HEK293 (cell line): ENCODE measurements around the gene HOXB4.

ENCODE experiments used
- CTCF ChIA-PET: fragments of 350-600 bp; formaldehyde crosslinking; extraction: SDS; loops from one replicate; lab custom pipeline; 2021; ENCODE audit warnings: antibody characterized with exemption; lab: Yijun Ruan, JAX
- POLR2A ChIA-PET: fragments of 300-600 bp; formaldehyde crosslinking; extraction: SDS; loops from one replicate; lab custom pipeline; 2020; ENCODE audit warnings: antibody characterized with exemption, inconsistent platforms; lab: Yijun Ruan, JAX
- H3K27ac ChIP-seq: fragments of 200-500 bp; sonication (Bioruptor generic); 2 replicates; pipeline ENCODE4 v1.5.1; 2014; ENCODE audit warnings: low read depth, low read length, control low read depth, inconsistent platforms; ENCODE audit errors: extremely low read depth
- H3K36me3 ChIP-seq, 2 experiments: fragments of 200-500 bp in 1 of 2; sonication (Bioruptor generic) in 1 of 2; 1 replicate in 1 of 2; 2 replicates in 1 of 2; pipeline ENCODE4 v1.5.1; 2014 to 2017; ENCODE audit warnings: inconsistent platforms in 2 of 2, low read length in 2 of 2; ENCODE audit not compliant: control insufficient read depth in 2 of 2, insufficient read depth in 1 of 2
- H3K4me1 ChIP-seq: fragments of 200-500 bp; sonication (Bioruptor generic); 2 replicates; pipeline ENCODE4 v1.5.1; 2014; ENCODE audit warnings: mild to moderate bottlenecking, low read length, inconsistent platforms; ENCODE audit not compliant: control insufficient read depth, insufficient read depth
- H3K4me3 ChIP-seq: 2 replicates; pipeline ENCODE4 v1.5.1; 2011; ENCODE audit warnings: low read depth, mild to moderate bottlenecking, control low read depth, low read length, moderate library complexity
- H3K9me3 ChIP-seq: fragments of 200-500 bp; sonication (Bioruptor generic); 2 replicates; pipeline ENCODE4 v1.5.1; 2014; ENCODE audit warnings: low read depth, low read length, inconsistent platforms; ENCODE audit not compliant: control insufficient read depth, insufficient read depth
- BCL11B ChIP-seq: fragments of 450-650 bp; formaldehyde crosslinking; IDR thresholded peaks from 2 replicates; pipeline ENCODE4 v1.5.1; 2016; ENCODE audit warnings: low read depth, missing biosample characterization, missing genetic modification characterization
- GLI4 ChIP-seq: fragments of 450-650 bp; formaldehyde crosslinking; IDR thresholded peaks from 2 replicates; pipeline ENCODE4 v1.5.1; 2016; ENCODE audit warnings: missing biosample characterization, missing genetic modification characterization
- REST ChIP-seq: fragments of 450-650 bp; formaldehyde crosslinking; IDR thresholded peaks from 2 replicates; pipeline ENCODE4 v1.5.1; 2016; ENCODE audit warnings: missing biosample characterization, missing genetic modification characterization
- TSHZ1 ChIP-seq: fragments of 450-650 bp; formaldehyde crosslinking; IDR thresholded peaks from 2 replicates; pipeline ENCODE4 v1.5.1; 2016; ENCODE audit warnings: missing biosample characterization, missing genetic modification characterization, borderline replicate concordance
- ZBTB6 ChIP-seq: fragments of 450-650 bp; formaldehyde crosslinking; IDR thresholded peaks from 2 replicates; pipeline ENCODE4 v1.5.1; 2017; ENCODE audit warnings: missing biosample characterization, missing genetic modification characterization
- ZEB2 ChIP-seq: fragments of 450-650 bp; formaldehyde crosslinking; IDR thresholded peaks from 2 replicates; pipeline ENCODE4 v1.5.1; 2016; ENCODE audit warnings: missing biosample characterization, missing genetic modification characterization
- ZNF10 ChIP-seq: fragments of 450-650 bp; formaldehyde crosslinking; IDR thresholded peaks from 2 replicates; pipeline ENCODE4 v1.5.1; 2017; ENCODE audit warnings: missing biosample characterization, missing genetic modification characterization
- ZNF169 ChIP-seq: fragments of 450-650 bp; formaldehyde crosslinking; IDR thresholded peaks from 2 replicates; pipeline ENCODE4 v1.5.1; 2016; ENCODE audit warnings: missing biosample characterization, missing genetic modification characterization
- ZNF175 ChIP-seq: fragments of 450-650 bp; formaldehyde crosslinking; IDR thresholded peaks from 2 replicates; pipeline ENCODE4 v1.5.1; 2016; ENCODE audit warnings: missing biosample characterization, missing genetic modification characterization
- ZNF248 ChIP-seq: fragments of 450-650 bp; formaldehyde crosslinking; IDR thresholded peaks from 2 replicates; pipeline ENCODE4 v1.5.1; 2017; ENCODE audit warnings: missing biosample characterization, missing genetic modification characterization
- ZNF26 ChIP-seq: fragments of 450-650 bp; formaldehyde crosslinking; IDR thresholded peaks from 2 replicates; pipeline ENCODE4 v1.5.1; 2016; ENCODE audit warnings: missing biosample characterization, missing genetic modification characterization
- ZNF362 ChIP-seq: fragments of 450-650 bp; formaldehyde crosslinking; IDR thresholded peaks from 2 replicates; pipeline ENCODE4 v1.5.1; 2016; ENCODE audit warnings: missing biosample characterization, missing genetic modification characterization
- ZNF398 ChIP-seq: fragments of 450-650 bp; formaldehyde crosslinking; IDR thresholded peaks from 2 replicates; pipeline ENCODE4 v1.5.1; 2017; ENCODE audit warnings: missing biosample characterization, missing genetic modification characterization
- ZNF514 ChIP-seq: fragments of 450-650 bp; formaldehyde crosslinking; IDR thresholded peaks from 2 replicates; pipeline ENCODE4 v1.5.1; 2016; ENCODE audit warnings: missing biosample characterization, missing genetic modification characterization
- ZNF521 ChIP-seq: fragments of 450-650 bp; formaldehyde crosslinking; IDR thresholded peaks from 2 replicates; pipeline ENCODE4 v1.5.1; 2017; ENCODE audit warnings: missing biosample characterization, mild to moderate bottlenecking, missing genetic modification characterization
- ZNF561 ChIP-seq: fragments of 450-650 bp; IDR thresholded peaks from 2 replicates; pipeline ENCODE4 v1.5.1; 2018; ENCODE audit warnings: missing biosample characterization, missing genetic modification characterization, borderline replicate concordance
- ZNF843 ChIP-seq: fragments of 450-650 bp; formaldehyde crosslinking; IDR thresholded peaks from 2 replicates; pipeline ENCODE4 v1.5.1; 2016; ENCODE audit warnings: missing biosample characterization, missing genetic modification characterization

HOXB4 gene

GRCh38 chr17:48555258-48556228 lies 22.6 kb downstream of the HOXB4 start (continued):
- TF ChIP-seq TSHZ1 (tag by site-specific recombination), result peak; percentile 86; the same call in 1 of the 2 replicates
- no peak; the same call in 1 of the 2 replicates for TF ChIP-seq ZNF10 (tag by site-specific recombination)
- TF ChIP-seq REST (tag by site-specific recombination), result no peak
- TF ChIP-seq ZNF175 (tag by site-specific recombination), result no peak
- TF ChIP-seq ZNF561 (tag by site-specific recombination), result no peak
- no peak for TF ChIP-seq ZNF362 (tag by site-specific recombination)
- TF ChIP-seq ZNF521 (tag by site-specific recombination), result no peak
- TF ChIP-seq ZNF26 (tag by site-specific recombination), result no peak
- TF ChIP-seq ZNF169 (tag by site-specific recombination), result peak; percentile 68; the same call in 1 of the 2 replicates
- TF ChIP-seq ZNF843 (tag by site-specific recombination), result peak; percentile 54; the same call in 1 of the 2 replicates
- peak; percentile 15; the same call in 1 of the 2 replicates for TF ChIP-seq ZEB2 (tag by site-specific recombination)
- peak; percentile 35; the same call in 1 of the 2 replicates for TF ChIP-seq BCL11B (tag by site-specific recombination)

- Histone ChIP-seq H3K9me3 (no peaks in the 10 kb centered on the region), H3K36me3 (peaks cover 18 to 56% of the 10 kb centered on the region in 2 experiments), H3K4me1 (peaks cover 58% of the 10 kb centered on the region), H3K27ac (peak overlapping the region; percentile 97), H3K4me3 (peak overlapping the region; percentile 44)
- CTCF ChIA-PET, result interaction anchor here (0.5 to 1.5 kb wide), 5 partner anchors 8 to 282 kb away, joined by 3 to 5 read pairs (median 4); partner anchors contain the start of gene HOXB5
- TF ChIP-seq ZNF398 (tag by site-specific recombination) (no peak), ZNF514 (tag by site-specific recombination) (no peak), ZNF248 (tag by site-specific recombination) (no peak), GLI4 (no peak), ZBTB6 (tag by site-specific recombination) (no peak)
- POLR2A ChIA-PET, result interaction anchor here (0.6 to 3.0 kb wide), 10 partner anchors 8 to 141 kb away, joined by 3 to 26 read pairs (median 6); no protein-coding TSS in a partner anchor
Observed at GRCh38 chr17:48554412-48555257, 23.5 kb downstream of the HOXB4 start.
